Prostate gland (tissue), 2 donors: ENCODE data around the gene EMILIN3.

Experiments
- CTCF ChIP-seq, 4 experiments: fragments of 200-600 bp in 2 of 4; fragments of 450-650 bp in 2 of 4; sonication (generic) in 2 of 4; IDR thresholded peaks; 1 replicate in 3 of 4; 2 replicates in 1 of 4; pipeline ENCODE4 v1.5.1; 2016 to 2019; ENCODE audit warnings: antibody characterized with exemption in 4 of 4, mild to moderate bottlenecking in 2 of 4, moderate library complexity in 2 of 4
- POLR2A ChIP-seq: fragments of 450-650 bp; IDR thresholded peaks from one replicate; pipeline ENCODE4 v1.6.1; 2016; ENCODE audit warnings: antibody characterized with exemption, mild to moderate bottlenecking
- POLR2AphosphoS5 ChIP-seq: sonication (generic); formaldehyde crosslinking; IDR thresholded peaks from one replicate; pipeline ENCODE4 v1.6.1; 2017; ENCODE audit warnings: antibody characterized with exemption

- TF ChIP-seq CTCF (IDR thresholded peaks at IDR 0.05) = peak in 2 of 4 experiments; percentile 27 to 31
- TF ChIP-seq POLR2A = peak; percentile 74
- TF ChIP-seq POLR2AphosphoS5 = peak; percentile 66
These were observed 26.1 kb downstream of the EMILIN3 start, which contains the start of gene LPIN3 for GRCh38 chr20:41340327-41341055.
